ENCODE results near the gene DNAJC22. TPM values are rescaled to one million over a fixed set of nuclear protein-coding genes. Genes with fewer than 3 reads are reported as not detected.
A peak's percentile ranks its signal among the peaks of the same experiment; 100 is the strongest.

The DNAJC22 gene
- 0.54 and 1.1 TPM in 2 replicates for polyA plus RNA-seq
- polyA minus RNA-seq, result 0.46 and 0.49 TPM in 2 replicates

GRCh38 chr12:49346659-49347310 lies at the start of gene DNAJC22:
Gene DNAJC22 (plus strand): TSS chr12:49346888. CDS start chr12:49348873, 1,985 bp downstream.
- H3K27ac ChIP-seq (ENCODE audit: low read length), result no peak within 1 kb of the TSS
- no peaks in the 10 kb centered on the region for H3K9me3 ChIP-seq (ENCODE audit: low read length)
- TF ChIP-seq EZH2 (IDR thresholded peaks at IDR 0.05; ENCODE audit: borderline replicate concordance, insufficient read depth, low read length, poor library complexity, severe bottlenecking) (peak; percentile 41), EP300 (conservative IDR thresholded peaks at IDR 0.05; ENCODE audit: poor library complexity, severe bottlenecking) (no peak), CTCF (IDR thresholded peaks at IDR 0.05; ENCODE audit: poor library complexity, severe bottlenecking) (no peak)
- H4K20me1 ChIP-seq (ENCODE audit: insufficient read depth), result no peaks in the 10 kb centered on the region
- no peaks in the 10 kb centered on the region for H3K9me2 ChIP-seq (ENCODE audit: insufficient read depth, low read length)
- H2AFZ ChIP-seq (ENCODE audit: low read depth, low read length), result no peak within 1 kb of the TSS
- peak within 1 kb of the TSS; percentile 60 for H3K4me3 ChIP-seq (ENCODE audit: low read length)
- peak within 1 kb of the TSS; percentile 48 for H3K4me2 ChIP-seq (ENCODE audit: low read length)
- no peaks in the 10 kb centered on the region for H3F3A ChIP-seq (ENCODE audit: insufficient read depth, low read length, poor library complexity, severe bottlenecking)
- no peaks in the 10 kb centered on the region for H3K36me3 ChIP-seq (ENCODE audit: insufficient read depth, low read length)
- H3K9ac ChIP-seq (ENCODE audit: low read length), result peak within 1 kb of the TSS; percentile 16
- no peaks in the 10 kb centered on the region for H3K79me2 ChIP-seq (replicated peaks; ENCODE audit: insufficient read depth, low read length)
- H3K27me3 ChIP-seq (ENCODE audit: insufficient read depth, low read depth, low read length), result peaks cover 80% of the 10 kb centered on the region

GRCh38 chr12:49297695-49298060 lies 49.0 kb upstream of the DNAJC22 start:
- Histone ChIP-seq H3K27ac (ENCODE audit: low read length) (no peak overlapping the region), H3K27me3 (ENCODE audit: insufficient read depth, low read depth, low read length) (peaks cover 63% of the 10 kb centered on the region), H3K4me3 (ENCODE audit: low read length) (peak overlapping the region; percentile 59), H2AFZ (ENCODE audit: low read depth, low read length) (no peak overlapping the region), H3K9ac (ENCODE audit: low read length) (no peak overlapping the region), H3K9me3 (ENCODE audit: low read length) (no peaks in the 10 kb centered on the region), H3K36me3 (ENCODE audit: insufficient read depth, low read length) (no peaks in the 10 kb centered on the region), H4K20me1 (ENCODE audit: insufficient read depth) (no peaks in the 10 kb centered on the region), H3F3A (ENCODE audit: insufficient read depth, low read length, poor library complexity, severe bottlenecking) (no peaks in the 10 kb centered on the region), H3K79me2 (replicated peaks; ENCODE audit: insufficient read depth, low read length) (no peaks in the 10 kb centered on the region), H3K4me2 (ENCODE audit: low read length) (no peak overlapping the region), H3K9me2 (ENCODE audit: insufficient read depth, low read length) (no peaks in the 10 kb centered on the region)
- TF ChIP-seq POLR2AphosphoS5 (IDR thresholded peaks at IDR 0.05), result no peak
- no peak for TF ChIP-seq EZH2 (IDR thresholded peaks at IDR 0.05; ENCODE audit: borderline replicate concordance, insufficient read depth, low read length, poor library complexity, severe bottlenecking)
- no peak for TF ChIP-seq REST (IDR thresholded peaks at IDR 0.05; ENCODE audit: borderline replicate concordance)
- no peak for TF ChIP-seq MXI1 (conservative IDR thresholded peaks at IDR 0.05; ENCODE audit: poor library complexity, severe bottlenecking)

- Histone ChIP-seq H4K20me1 (ENCODE audit: insufficient read depth) (no peaks in the 10 kb centered on the region), H3K36me3 (ENCODE audit: insufficient read depth, low read length) (no peaks in the 10 kb centered on the region), H2AFZ (ENCODE audit: low read depth, low read length) (no peak overlapping the region), H3K9ac (ENCODE audit: low read length) (no peak overlapping the region), H3K27me3 (ENCODE audit: insufficient read depth, low read depth, low read length) (peaks cover 59% of the 10 kb centered on the region), H3K79me2 (replicated peaks; ENCODE audit: insufficient read depth, low read length) (no peaks in the 10 kb centered on the region), H3F3A (ENCODE audit: insufficient read depth, low read length, poor library complexity, severe bottlenecking) (no peaks in the 10 kb centered on the region), H3K27ac (ENCODE audit: low read length) (no peak overlapping the region), H3K9me3 (ENCODE audit: low read length) (no peaks in the 10 kb centered on the region), H3K4me3 (ENCODE audit: low read length) (no peak overlapping the region), H3K4me2 (ENCODE audit: low read length) (no peak overlapping the region), H3K9me2 (ENCODE audit: insufficient read depth, low read length) (no peaks in the 10 kb centered on the region)
- TF ChIP-seq EP300 (conservative IDR thresholded peaks at IDR 0.05; ENCODE audit: poor library complexity, severe bottlenecking), result no peak
- TF ChIP-seq POLR2AphosphoS5 (IDR thresholded peaks at IDR 0.05), result no peak
- no peak for TF ChIP-seq EZH2 (IDR thresholded peaks at IDR 0.05; ENCODE audit: borderline replicate concordance, insufficient read depth, low read length, poor library complexity, severe bottlenecking)
- no peak for TF ChIP-seq RAD21 (conservative IDR thresholded peaks at IDR 0.05)
- TF ChIP-seq SMC3 (conservative IDR thresholded peaks at IDR 0.05; ENCODE audit: poor library complexity), result no peak
- no peak for TF ChIP-seq TAF1 (IDR thresholded peaks at IDR 0.05; ENCODE audit: low read depth)
- TF ChIP-seq MXI1 (conservative IDR thresholded peaks at IDR 0.05; ENCODE audit: poor library complexity, severe bottlenecking), result no peak
- no peak for TF ChIP-seq CTCF (IDR thresholded peaks at IDR 0.05; ENCODE audit: poor library complexity, severe bottlenecking)
- no peak for TF ChIP-seq REST (IDR thresholded peaks at IDR 0.05; ENCODE audit: borderline replicate concordance)
Measured at GRCh38 chr12:49298160-49298559, 48.5 kb upstream of the DNAJC22 start.
